Right hindlimb (tissue), 1 donor: Measurements from ENCODE around the gene CROCC2.

Experiments
- DNase-seq: peaks from one replicate; pipeline ENCODE4 v3.0.0-alpha.2; 2018

Gene CROCC2

DNA sequence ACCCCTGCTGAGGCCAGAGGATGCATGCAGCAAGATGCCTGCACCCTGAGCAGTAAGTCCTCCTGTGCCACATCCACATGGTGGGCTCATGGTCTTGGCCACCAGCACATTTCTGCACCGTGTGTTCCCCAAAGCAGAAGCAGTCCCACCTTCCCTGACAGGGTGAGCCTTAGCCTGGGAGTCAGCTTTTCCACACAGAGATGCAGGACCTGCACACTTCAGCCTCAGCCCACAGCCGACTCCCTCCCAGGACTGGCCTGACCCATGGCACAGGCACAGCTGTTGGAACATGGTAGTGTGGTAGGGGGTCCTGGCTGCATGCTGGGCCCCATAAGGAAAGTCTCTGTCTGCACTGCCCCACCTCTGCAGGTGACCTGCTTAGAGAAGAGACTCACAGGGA, 97.2 kb downstream of the CROCC2 start:
- no peak for DNase-seq

DNA sequence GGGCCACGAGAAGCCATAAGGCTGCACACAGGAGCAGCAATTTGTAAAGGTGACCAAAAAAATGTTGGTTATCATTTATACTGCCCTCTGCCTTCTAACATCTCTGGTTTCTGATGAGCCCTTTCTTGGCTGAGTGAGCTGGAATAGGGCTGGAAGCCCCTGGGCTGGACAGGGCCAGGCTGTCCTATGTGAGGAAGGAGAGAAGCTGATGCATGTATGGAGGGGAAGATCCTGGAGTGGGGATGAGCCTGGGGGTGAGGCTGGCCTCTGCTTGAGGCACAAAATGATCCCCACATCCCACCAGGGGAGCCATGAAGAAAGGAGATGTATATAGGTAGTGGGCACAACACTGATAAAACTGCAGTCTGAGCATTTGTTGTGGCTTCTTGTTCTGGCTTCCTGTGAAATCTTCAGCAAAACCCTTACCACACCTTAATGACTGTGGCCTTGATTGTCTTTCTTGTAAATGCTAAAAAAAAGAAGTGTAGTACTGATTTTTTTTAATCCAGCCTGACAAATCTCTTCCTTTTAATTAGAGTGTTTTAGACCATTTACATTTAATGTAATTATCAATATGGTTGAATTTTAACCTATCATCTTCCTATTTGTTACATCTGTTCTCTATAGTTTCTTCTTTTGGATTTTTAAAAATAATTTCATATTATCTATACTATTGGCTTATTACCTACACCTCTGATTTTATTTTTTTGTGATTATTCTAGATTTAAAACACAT, 97.9 kb downstream of the CROCC2 start:
- no peak for DNase-seq

DNA sequence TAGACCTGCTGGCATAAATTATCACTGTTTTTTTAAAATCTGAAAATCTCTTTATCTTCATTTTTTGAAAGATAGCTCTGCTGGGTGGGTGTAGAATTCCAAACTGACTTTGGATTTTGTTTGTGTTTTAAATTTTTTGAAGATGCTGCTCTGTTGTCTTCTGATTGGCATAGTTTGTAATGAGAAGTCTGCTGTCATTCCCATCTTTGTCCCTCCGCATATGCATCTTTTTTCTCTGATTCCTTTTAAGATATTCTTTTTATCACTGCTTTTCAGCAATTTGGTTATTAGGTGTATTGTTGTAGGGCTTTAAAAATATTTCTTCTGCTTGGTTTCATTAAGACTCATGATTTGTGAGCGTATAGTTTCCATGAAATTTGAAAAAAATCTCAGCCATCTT, 99.4 kb downstream of the CROCC2 start:
- no peak for DNase-seq

DNA sequence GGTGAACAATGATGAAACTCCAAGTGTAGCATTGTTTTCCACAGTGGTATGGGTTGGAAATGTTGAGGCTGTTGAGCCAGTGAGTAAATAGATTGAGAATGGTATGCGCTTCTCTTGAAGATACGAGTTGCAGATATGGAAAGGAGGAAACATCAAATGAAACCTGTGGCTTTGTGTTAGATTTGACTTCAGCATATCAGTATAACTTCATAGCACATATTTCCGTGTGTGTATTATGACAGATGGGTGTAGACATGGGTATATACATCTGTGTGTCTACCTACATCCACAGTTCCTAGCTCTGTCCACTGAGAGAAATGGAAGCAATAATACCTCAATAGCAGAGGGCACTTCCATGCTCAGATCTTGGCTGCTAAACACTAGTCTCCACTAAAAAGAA, 100.3 kb downstream of the CROCC2 start:
- no peak for DNase-seq

DNA sequence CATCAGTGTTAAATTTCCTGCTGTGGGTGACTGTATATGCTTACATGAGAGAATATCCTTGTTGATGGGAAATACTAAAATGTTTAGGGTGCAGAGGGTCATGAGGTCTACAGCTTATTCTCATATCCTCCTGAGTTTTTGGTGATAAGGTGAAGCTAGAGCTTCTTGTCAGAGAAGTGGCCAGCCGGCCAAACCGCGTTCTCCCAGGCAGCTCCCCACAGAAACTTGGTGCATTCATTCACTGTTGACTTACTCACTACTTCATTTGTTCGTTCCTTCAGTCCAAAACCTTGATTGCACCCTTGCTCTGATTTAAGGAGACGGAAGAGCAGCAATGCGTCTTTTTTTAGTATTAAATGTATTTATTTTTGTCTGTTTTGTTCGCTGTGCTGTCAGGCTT, 101.0 kb downstream of the CROCC2 start:
- no peak for DNase-seq

DNA sequence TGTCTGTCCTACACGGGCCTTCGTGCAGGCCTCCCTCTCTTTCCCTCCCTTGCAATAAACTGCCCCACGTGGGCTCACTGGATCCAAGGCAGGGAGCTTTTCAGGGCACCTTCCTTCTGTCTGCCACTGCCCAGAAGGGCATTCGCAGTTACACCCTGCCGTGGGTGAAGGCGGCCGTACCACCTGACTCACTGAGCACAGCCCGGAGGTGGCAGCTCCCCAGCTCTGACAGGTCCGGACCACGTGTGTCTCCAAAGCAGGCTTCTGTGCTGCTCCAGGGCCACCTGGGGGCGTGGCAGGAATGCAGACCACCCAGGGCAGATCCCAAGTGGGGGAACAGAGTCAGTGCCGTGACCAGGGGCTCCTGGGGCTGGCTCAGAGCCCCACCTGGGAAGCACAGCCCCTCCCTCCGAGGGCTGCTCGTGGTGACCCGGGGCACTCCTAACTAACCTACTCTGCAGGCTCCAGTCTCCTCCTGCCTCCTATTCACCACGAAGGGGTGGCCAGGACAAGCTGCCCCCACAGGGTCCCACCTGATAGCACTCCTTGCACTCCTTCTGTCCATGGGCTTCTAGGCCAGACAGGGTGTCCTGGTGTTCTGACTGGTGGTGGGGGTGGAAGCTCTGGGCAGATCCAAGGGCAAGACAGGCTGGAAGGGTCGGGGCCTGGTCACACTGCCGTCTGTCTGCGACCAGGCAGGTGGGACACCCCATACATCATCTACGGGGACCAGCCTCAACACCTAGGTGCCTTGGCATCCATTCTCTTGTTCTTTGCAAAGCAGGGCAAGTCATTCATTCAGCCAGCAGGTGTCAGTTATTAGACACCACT, 102.0 kb downstream of the CROCC2 start:
- peak; percentile 12 for DNase-seq

DNA sequence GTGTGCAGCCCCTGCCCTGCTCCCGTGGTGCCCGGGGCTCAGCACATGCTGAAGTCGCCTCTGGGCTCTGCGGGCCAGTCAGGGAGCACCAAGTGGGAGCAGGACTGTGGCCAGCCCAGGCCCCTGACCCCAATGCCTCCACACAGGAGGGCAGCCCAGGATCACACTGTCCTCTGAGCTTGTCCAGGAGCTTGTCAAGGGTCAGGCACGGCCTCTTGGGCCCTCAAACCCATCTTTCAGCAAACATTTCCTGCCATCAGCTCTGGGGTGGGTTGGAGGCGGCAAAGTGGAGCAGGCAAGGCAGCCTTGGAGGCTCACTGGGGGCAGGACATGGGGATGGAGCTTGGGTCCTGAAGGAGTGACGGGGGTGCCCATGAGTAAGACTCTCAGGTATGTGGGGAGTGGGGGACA, 102.6 kb downstream of the CROCC2 start:
- DNase-seq, result no peak

DNA sequence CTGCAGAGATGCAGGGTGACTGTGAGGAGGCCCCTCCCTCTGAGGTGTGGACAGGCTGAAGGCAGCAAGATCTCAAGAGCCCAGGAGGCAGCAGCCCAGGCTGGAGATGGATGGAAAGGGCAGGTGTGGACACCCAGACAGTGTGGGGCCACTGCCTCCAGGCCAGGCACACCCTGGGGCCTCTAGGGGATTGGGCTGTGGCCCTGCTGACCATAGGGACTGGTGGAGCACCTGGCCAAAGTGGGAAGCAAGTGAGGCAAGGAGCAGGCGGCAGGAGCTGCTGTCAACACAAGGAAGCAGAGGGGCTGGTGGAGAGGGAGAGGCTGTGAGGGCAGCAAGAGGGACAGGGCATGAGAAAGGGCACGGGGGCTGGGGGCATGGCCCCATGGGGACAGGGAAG, 103.1 kb downstream of the CROCC2 start:
- peak; percentile 16 for DNase-seq

DNA sequence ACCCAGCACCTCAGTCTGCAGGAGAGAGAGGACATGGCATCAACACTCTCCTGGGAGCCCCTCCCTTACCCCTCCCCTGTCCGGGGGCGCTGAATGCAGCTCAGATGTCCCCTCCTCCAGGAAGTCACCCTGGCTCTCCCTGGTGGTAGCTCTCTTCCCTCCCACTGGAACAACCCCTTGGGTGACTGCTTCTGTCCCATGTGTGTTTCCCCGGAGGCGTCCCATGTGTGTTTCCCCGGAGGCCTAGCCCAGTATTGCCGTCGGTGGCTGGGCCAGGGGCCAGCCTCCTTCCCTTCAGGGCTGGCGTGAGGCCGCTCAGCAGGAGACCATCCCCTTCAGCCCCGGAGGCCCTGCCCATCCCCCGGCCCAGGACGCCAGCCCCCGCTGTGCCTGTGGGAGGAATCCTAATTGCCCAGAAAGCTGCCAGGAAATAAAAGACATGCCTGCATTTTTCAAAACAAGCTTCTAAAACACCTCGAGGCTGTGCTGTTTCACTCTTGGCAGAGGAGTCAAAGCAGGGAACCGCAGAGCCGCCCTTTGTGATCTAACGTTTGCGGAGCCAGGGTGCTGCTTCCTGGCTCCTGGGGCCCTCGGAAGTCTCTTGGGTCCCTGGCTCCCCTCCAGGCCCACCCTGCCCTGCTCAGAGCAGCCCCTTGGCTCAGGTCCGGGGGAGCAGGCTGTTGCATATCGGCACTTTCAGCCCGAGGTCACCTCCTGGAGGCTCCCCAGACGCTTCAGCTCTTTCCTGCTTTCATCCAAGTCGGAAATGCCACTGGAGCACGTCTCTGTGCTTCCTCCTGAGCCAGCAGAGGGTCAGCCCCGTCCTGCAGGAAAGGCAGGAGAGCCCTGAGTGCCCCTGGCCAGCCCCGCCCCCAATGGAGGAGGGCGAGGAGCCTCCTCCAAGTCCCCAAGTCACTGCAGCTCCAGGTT, 103.7 kb downstream of the CROCC2 start:
- DNase-seq, result peak; percentile 59

DNA sequence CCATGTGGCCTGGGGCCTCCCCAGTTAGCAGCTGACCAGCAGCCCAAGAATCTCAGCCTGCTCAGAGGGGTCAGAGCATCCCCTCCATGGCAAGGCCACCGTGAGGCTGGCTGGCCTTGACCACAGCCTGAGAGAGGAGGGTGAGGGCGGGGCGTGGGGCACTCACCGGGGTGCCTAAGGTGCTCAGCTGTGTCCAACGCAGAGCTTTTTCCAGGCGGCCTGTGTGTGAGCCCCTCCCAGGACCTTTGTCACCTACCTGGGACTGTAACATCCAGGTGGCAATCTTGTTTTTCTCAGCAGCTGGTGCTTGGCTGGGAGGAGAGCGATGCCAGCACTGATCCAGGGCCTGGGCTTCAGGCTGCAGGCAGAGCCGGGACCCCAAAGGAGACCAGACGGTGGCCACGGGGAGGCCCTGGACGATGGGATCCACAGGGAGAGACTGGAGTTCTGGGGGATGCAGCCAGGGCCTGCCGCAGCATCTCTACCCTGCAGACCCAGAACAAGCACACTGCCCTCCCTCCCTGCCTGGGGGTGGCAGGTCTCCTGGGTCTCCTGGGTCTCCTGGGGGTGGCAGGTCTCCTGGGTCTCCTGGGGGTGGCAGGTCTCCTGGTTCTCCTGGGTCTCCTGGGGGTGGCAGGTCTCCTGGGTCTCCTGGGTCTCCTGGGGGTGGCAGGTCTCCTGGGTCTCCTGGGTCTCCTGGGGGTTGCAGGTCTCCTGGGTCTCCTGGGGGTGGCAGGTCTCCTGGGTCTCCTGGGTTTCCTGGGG, 104.6 kb downstream of the CROCC2 start:
- no peak for DNase-seq

DNA sequence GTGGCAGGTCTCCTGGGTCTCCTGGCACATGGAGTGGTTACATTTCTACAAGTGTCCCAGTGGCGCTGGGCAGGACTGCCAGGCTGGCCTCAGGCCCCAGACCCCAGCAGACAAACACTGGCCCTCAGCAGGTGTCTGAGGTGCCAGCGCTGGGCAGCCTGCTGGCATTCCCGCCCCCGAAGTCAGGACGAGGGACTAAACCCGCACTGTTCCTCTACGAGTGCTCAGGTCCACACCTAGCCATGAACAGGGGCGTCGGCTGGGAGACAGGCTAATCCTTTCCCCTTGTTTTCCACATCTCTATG, 105.1 kb downstream of the CROCC2 start:
- peak; percentile 13 for DNase-seq

DNA sequence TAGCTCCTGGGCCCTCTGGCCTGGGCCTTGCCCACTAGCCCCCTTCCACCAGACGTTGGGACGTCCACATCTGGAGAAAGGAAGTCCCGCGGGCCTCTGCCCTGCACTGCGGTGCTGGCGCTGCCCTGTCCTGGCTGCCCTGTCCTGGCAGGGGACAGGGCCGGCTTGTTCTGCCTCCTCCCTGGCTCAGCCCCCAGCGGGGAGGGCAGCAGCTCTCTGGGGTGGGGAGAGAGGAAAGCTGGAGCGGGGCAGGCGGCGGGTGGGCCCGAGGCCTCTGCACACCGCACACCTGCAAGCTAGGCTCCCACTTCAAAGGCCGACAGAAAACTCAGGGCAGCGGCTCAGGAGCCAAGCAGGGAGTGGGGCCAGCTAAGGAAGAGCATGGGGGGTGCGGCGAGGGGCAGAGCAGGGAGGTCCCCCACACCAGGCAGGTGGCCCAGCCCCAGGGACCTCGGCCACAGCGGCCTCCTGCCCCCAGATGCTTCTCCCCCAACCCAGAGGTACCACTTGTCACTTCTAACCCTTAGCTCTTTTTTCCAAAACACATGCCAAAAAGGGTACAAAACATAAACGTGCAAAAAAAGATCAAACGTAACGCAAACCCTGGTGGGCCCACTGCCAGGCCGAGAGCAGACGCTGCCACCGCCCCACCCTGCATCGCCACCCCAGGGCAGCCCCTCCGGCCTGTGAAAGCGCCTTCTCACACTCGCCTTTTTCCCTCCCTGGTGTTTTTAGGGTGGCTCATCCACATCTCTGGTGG, 105.8 kb downstream of the CROCC2 start:
- peak; percentile 20 for DNase-seq

DNA sequence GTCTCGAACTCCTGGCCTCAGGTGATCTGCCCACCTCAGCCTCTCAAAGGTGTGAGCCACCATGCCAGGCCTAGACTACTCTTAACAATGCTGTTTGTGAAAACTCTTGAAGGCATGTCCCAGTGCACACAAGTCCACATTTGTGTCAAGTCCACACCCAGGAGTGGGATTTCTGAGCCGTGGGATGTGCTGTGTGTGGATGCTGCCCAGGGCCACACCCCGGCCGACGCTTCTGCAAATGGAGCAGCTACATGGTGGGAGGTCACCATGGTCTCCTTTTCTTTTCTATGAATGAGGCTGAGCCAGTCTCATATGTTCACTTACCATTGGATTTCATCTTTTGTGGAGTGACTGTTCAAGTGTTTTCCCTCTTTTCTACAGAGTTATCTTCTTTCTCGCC, 108.1 kb downstream of the CROCC2 start:
- no peak for DNase-seq

DNA sequence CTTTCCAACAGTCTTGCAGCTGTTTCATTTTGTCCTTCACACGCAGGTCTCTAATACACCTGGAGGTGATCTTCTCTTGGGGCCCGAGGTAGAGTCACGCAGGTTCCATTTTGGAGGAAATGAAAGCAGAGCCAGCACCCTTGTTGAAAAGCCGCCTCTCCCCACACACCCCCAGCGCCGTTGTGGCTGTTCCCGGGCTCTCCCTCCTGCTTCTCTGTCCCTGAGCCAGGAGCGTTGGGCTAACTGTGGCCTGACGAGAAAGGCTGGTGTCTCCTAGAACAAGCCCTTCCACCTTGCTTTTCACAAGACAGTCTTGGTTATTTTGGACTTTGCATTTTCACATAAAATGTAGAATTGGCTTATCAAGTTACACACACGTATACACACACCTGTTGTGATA, 108.6 kb downstream of the CROCC2 start:
- no peak for DNase-seq

DNA sequence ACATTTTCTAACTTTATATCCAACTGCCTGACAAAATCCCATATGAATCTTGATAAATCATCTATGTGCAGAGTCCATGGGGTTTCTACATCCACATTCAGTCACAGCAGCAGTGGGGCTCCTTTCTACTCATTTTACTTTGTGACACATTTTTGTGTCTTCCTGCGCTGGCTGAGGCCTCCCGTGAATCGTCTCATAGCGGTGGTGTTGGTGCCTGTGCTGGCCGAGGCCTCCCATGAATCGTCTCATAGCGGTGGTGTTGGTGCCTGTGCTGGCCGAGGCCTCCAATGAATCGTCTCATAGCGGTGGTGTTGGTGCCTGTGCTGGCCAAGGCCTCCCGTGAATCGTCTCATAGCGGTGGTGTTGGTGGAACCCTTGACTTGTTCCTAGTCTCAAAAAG, 109.3 kb downstream of the CROCC2 start:
- no peak for DNase-seq

DNA sequence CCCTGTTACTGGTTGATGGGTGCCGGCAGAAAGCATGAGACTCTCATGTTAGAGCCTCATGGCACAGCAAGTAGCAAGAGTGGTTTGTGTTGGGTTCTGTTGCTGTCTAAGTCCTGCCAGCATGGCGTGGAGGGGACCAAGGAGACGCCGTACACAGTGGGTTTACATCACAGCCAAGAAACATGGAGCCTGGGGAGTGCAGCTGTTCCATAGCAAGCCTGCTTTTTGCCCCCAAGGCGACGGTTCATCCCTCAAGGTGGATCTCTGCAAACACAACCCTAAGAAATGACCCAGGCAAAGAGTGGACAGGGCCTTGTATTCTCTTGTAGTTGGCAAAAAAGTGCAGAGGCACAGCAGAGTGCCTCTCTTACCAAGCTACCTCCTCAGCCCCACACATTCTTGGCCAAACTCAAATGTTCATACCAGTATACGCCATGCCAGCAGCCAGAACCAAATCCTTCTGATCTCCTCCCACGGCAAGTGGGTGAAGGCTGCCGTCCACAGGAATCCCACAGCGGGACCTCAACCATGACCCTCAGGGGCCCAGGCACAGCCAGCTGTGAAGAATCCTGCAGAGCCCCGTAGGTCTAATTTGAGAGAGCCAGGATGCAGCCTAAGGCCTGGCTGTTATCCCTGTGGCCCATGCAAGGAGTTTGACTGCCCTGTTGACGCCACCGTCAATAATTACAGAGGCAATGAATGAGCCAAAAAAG, 111.2 kb downstream of the CROCC2 start:
- DNase-seq, result no peak

DNA sequence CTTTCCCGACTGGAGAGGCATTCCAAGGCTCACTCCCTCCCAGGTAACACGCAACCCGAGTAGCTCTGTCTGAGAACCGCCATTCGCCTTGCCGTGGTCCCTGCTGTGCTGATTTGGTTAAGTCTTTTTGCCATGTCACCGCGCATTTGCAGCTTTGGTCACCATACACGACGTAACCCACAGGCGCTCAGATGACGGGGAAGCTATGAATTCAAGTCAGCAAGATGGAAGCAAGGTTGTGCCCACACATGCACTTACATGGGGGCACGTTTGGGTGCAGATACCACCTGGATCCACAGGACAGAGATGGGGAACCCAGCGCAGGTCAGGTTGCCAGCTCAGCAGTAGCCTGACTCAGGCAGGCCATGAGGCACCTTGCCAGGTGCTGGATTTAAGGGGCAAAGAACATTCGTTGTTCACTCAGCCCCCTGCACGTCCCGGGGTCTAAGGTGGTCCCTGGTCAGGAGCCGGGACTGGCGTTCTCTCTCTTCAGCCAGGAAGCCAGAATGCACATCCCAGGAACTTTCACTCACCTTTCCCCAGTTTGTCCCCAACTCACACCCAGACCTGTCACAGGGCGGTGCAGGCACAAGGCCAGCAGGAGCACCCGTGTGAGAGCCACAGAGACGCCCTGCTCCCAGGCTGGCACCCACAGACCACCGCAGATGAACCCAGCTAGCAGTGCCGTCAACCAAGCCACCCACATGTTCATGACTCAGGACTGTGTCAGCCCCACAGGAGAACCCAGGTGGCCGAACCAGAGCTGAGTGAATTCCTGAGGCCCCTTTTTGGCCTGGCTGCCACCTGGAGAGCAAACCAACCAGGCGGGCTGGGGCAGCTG, 112.1 kb downstream of the CROCC2 start:
- DNase-seq, result no peak

DNA sequence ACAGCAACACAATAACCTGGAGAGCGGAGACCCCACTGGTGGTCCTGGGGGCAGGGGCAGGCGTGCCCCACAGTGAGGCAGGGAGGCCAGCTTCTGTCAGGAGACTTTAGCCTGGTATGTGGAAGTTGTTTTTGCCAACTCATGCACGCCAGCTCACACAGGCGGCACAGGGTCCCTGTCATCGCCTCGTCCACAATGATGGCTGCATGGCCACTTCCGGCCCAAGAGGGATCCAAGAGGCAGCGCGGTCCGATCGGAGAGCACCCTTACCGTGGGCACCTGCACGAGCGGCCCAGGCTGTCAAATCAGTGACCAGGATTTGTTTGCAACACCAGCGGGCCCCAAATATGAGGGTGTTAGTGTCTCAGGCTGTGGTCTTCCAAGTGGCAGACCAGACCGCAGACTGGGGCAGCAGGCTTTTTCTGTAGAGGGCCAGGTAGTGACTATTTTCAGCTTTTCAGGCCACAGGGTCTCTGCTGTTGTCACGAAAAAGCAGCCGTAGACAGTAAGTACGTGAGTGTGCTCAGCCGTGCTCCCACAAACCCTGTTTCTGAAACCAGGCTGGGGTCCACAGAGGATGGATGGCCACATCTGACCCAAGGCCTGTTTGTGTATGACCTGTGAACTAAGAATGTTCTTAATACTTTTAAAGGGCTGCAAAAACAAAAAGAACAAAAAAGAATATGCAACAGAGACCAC, 113.5 kb downstream of the CROCC2 start:
- no peak for DNase-seq

DNA sequence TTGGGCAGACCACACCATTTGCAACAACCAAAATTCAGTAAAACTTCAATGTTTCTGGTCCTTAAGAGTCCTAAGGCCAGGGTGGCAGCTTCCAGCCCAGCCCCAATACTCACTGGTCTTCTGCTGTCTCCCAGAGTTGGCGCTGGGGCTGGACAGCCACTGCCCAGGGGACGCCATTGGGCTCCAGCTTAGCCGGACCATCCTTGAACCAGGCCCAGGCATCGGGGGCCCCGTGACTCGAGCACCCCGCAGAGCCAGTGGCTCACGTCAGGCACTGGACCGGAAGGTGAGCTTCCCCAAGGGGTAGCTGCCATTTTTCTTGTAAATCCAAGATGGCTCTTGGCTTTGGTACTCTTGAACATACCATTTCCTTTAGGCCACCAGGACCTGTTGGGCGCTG, 114.1 kb downstream of the CROCC2 start:
- no peak for DNase-seq
